ENCODE results near the gene SLC9A3. TPM values are rescaled to one million over a fixed set of nuclear protein-coding genes. Genes with fewer than 3 reads are reported as not detected.

Gene SLC9A3
- total RNA-seq, 1 experiment from 2014 or later: 0.85 TPM

GRCh38 chr5:560792-561166, 36.5 kb upstream of the SLC9A3 start:
- Mint-ChIP-seq H3K36me3 (ENCODE audit: insufficient read depth in 1 of 3, low read depth in 3 of 3) (no peaks in the 10 kb centered on the region), H3K27ac (no peak overlapping the region), H3K4me1 (no peaks in the 10 kb centered on the region), H3K4me3 (no peak overlapping the region), H3K9me3 (no peaks in the 10 kb centered on the region), H3K27me3 (ENCODE audit: low read depth) (peaks cover 46% of the 10 kb centered on the region)
- no peaks in the 10 kb centered on the region for H3K27me3 ChIP-seq (ENCODE audit: insufficient read depth, low read length)
- no peak overlapping the region for H4K8ac ChIP-seq (replicated peaks; ENCODE audit: insufficient read length, low read depth, low read length)
- no peak overlapping the region for H3K23ac ChIP-seq (ENCODE audit: insufficient read length, low read depth, low read length)
- no peaks in the 10 kb centered on the region for H3K4me1 ChIP-seq (ENCODE audit: insufficient read depth, low read length)
- no peak overlapping the region for H3K27ac ChIP-seq (ENCODE audit: insufficient read length, low read depth, low read length)
- no CpG with 5 or more reads among the region's 12 CpGs for WGBS (ENCODE audit: extremely low coverage, insufficient read length, low lambda C conversion rate)
- TF ChIP-seq CTCF (conservative IDR thresholded peaks at IDR 0.05): no peak
- H3K4me2 ChIP-seq (ENCODE audit: insufficient read depth, insufficient read length, low read length): no peak overlapping the region
- no peak for DNase-seq
- no peaks in the 10 kb centered on the region for H3K9me3 ChIP-seq (ENCODE audit: control insufficient read depth, low read depth, low read length)
- H3K23me2 ChIP-seq (ENCODE audit: insufficient read length, low read depth, low read length, poor library complexity, severe bottlenecking): no peaks in the 10 kb centered on the region
- no peaks in the 10 kb centered on the region for H3K79me2 ChIP-seq (ENCODE audit: insufficient read depth, low read length)
- H2BK20ac ChIP-seq (ENCODE audit: low read depth, low read length, poor library complexity, severe bottlenecking): no peak overlapping the region
- no peak overlapping the region for H2BK120ac ChIP-seq (ENCODE audit: low read depth, low read length, poor library complexity, severe bottlenecking)
- H3K18ac ChIP-seq (ENCODE audit: insufficient read length, low read depth, low read length): no peak overlapping the region
- H4K20me1 ChIP-seq (ENCODE audit: control insufficient read depth, insufficient read depth, insufficient read length): no peaks in the 10 kb centered on the region
- no peak overlapping the region for H3K4ac ChIP-seq (ENCODE audit: low read depth, low read length)
- no peaks in the 10 kb centered on the region for H3K79me1 ChIP-seq (ENCODE audit: insufficient read depth, low read depth, low read length, poor library complexity, severe bottlenecking)
- H2BK12ac ChIP-seq (ENCODE audit: insufficient read length, low read depth, low read length): no peak overlapping the region
- no peak overlapping the region for H3T11ph ChIP-seq (ENCODE audit: low read length)
- no peak overlapping the region for H2AFZ ChIP-seq (ENCODE audit: low read length)
- no peak overlapping the region for H3K9ac ChIP-seq (ENCODE audit: extremely low read depth, insufficient read length, low read length)
- H2BK5ac ChIP-seq (ENCODE audit: insufficient read length, low read length): no peak overlapping the region
- H3K14ac ChIP-seq (ENCODE audit: insufficient read depth, low read length): no peak overlapping the region
- no peak overlapping the region for H2BK15ac ChIP-seq (ENCODE audit: low read depth, low read length)
- H2AK5ac ChIP-seq (ENCODE audit: insufficient read length, low read length): no peak overlapping the region
- no peak overlapping the region for H4K91ac ChIP-seq (ENCODE audit: insufficient read length, low read depth, low read length)
- H4K5ac ChIP-seq (ENCODE audit: insufficient read length, low read depth, low read length): no peak overlapping the region
- H3K56ac ChIP-seq (ENCODE audit: insufficient read length, low read depth, low read length): no peak overlapping the region

Data from H9 (cell line).